ENCODE results near the gene RAB4A. TPM values are rescaled to one million over a fixed set of nuclear protein-coding genes. Genes with fewer than 3 reads are reported as not detected.

RAB4A gene
- total and polyA plus RNA-seq, 10 of the 15 experiments (the other 5 are each of a cell fraction or from before 2014, with no cell fraction given) = 4.0 to 35.8 (median 17.7) TPM

- no peaks in the 10 kb centered on the region for H3K36me3 ChIP-seq (ENCODE audit: control insufficient read depth in 2 of 2, insufficient read depth in 2 of 2, low read length in 1 of 2)
- SMC1A ChIA-PET (ENCODE audit: uncharacterized antibody, unreplicated experiment) = interaction anchor here (0.8 to 4.8 kb wide), 5 partner anchors 25 to 566 kb away, joined by 3 to 33 read pairs (median 3); no protein-coding TSS in a partner anchor
- no peak overlapping the region for H2AFZ ChIP-seq (ENCODE audit: control insufficient read depth, low read depth, low read length)
- CTCF ChIA-PET = interaction anchor here (0.6 to 5.1 kb wide), 10 partner anchors 8 to 566 kb away, joined by 3 to 65 read pairs (median 4); no protein-coding TSS in a partner anchor
- H3K4me3 ChIP-seq = no peak overlapping the region
- POLR2A ChIA-PET = no interaction called here
- H3K27me3 ChIP-seq (replicated peaks in 1 of 2; ENCODE audit: control insufficient read depth in 2 of 2, insufficient read depth in 2 of 2, low read length in 1 of 2) = no peaks in the 10 kb centered on the region; a peak in 2 of 4 replicates
- H3K9ac ChIP-seq (ENCODE audit: control insufficient read depth, insufficient read depth, low read length) = no peak overlapping the region
- H3K4me2 ChIP-seq (ENCODE audit: control insufficient read depth, insufficient read depth) = peak overlapping the region; percentile 46; the same call in 1 of the 2 replicates
- 4% methylated on average over 14 of the region's 14 CpGs for WGBS (ENCODE audit: insufficient coverage, insufficient replicate concordance, low lambda C conversion rate, missing lambda C conversion rate)
- no peak overlapping the region for H3K27ac ChIP-seq (ENCODE audit: control insufficient read depth, insufficient read depth)
- in situ Hi-C loops (cut with MboI) (loop anchor here (5.0 to 10.0 kb wide), 2 partner anchors 558 to 726 kb away; no protein-coding TSS in a partner anchor), intact Hi-C loops (cut with micrococcal nuclease; ENCODE audit: unreplicated experiment) (no loop called here)
- DNase-seq (ENCODE audit: low read depth, low spot score) (no peak), ATAC-seq (peak; percentile 71), FAIRE-seq (no peak)
- peaks cover 7% of the 10 kb centered on the region; the same call in 1 of the 2 replicates for H3K4me1 ChIP-seq (ENCODE audit: control insufficient read depth, insufficient read depth, low read length)
- no peaks in the 10 kb centered on the region for H3K79me2 ChIP-seq (ENCODE audit: control insufficient read depth, insufficient read depth, low read length)
- BruUV-seq (replicated peaks) = no TSS peak
- no peaks in the 10 kb centered on the region for H4K20me1 ChIP-seq (ENCODE audit: control insufficient read depth, insufficient read depth)
- H3K9me3 ChIP-seq (replicated peaks; ENCODE audit: control insufficient read depth, insufficient read depth, low read length) = no peaks in the 10 kb centered on the region
- RAD21 ChIA-PET (ENCODE audit: unreplicated experiment) = interaction anchor here (0.5 to 4.6 kb wide), 5 partner anchors 10 to 729 kb away, joined by 3 to 17 read pairs (median 4); no protein-coding TSS in a partner anchor
- TF ChIP-seq JUNB (IDR thresholded peaks at IDR 0.05) = peak; percentile 79
- 0 out of 2 replicates have a peak, but pooled peaks have one; percentile 13 for TF ChIP-seq NR2F1 (conservative IDR thresholded peaks at IDR 0.05)
- no peak for TF ChIP-seq YY1 (IDR thresholded peaks at IDR 0.05; ENCODE audit: low read depth, low read length)
- TF ChIP-seq ZNF384 (IDR thresholded peaks at IDR 0.05; ENCODE audit: borderline replicate concordance, low read depth, low read length) = peak; percentile 44; the same call in 1 of the 2 replicates
- no peak for TF ChIP-seq NR2C2 (IDR thresholded peaks at IDR 0.05; ENCODE audit: borderline replicate concordance, control insufficient read depth, insufficient read length, low read depth)
- TF ChIP-seq NFXL1 (IDR thresholded peaks at IDR 0.05; ENCODE audit: borderline replicate concordance) = no peak
- no peak for TF ChIP-seq SMAD1 (IDR thresholded peaks at IDR 0.05; ENCODE audit: low read depth, partially characterized antibody)
- TF ChIP-seq HDAC2 (IDR thresholded peaks at IDR 0.05) = no peak
- TF ChIP-seq DPF2 (IDR thresholded peaks at IDR 0.05) = 0 out of 2 replicates have a peak, but pooled peaks have one; percentile 24
- TF ChIP-seq CEBPB (IDR thresholded peaks at IDR 0.05; ENCODE audit: borderline replicate concordance in 1 of 2, low read depth in 2 of 2, low read length in 2 of 2) = no peak
- TF ChIP-seq ATF3 (IDR thresholded peaks at IDR 0.05; ENCODE audit: borderline replicate concordance, extremely low read depth, low read depth, low read length) = no peak
- TF ChIP-seq NFYB (IDR thresholded peaks at IDR 0.05; ENCODE audit: insufficient read depth, low read depth, low read length) = no peak
- no peak for TF ChIP-seq RELB (IDR thresholded peaks at IDR 0.05; ENCODE audit: low read depth)
- no peak for TF ChIP-seq SRF (IDR thresholded peaks at IDR 0.05; ENCODE audit: low read depth in 2 of 2, low read length in 2 of 2)
- TF ChIP-seq EP300 (IDR thresholded peaks at IDR 0.05; ENCODE audit: borderline replicate concordance in 1 of 2, control insufficient read depth in 1 of 2, low read depth in 2 of 2, low read length in 2 of 2) = no peak
- 0 out of 2 replicates have a peak, but pooled peaks have one; percentile 46 for TF ChIP-seq TCF12 (IDR thresholded peaks at IDR 0.05; ENCODE audit: low read depth, low read length)
- no peak; the same call in 1 of the 2 replicates for TF ChIP-seq ATF2 (IDR thresholded peaks at IDR 0.05; ENCODE audit: low read length)
- no peak for TF ChIP-seq HDAC6 (IDR thresholded peaks at IDR 0.05; ENCODE audit: unreplicated experiment)
- 0 out of 2 replicates have a peak, but pooled peaks have one; percentile 19 for TF ChIP-seq PKNOX1 (IDR thresholded peaks at IDR 0.05)
Measured at GRCh38 chr1:229230140-229230892, 40.6 kb upstream of the RAB4A start.
